B cell (primary cell): ENCODE results near the gene MBOAT7.

Source experiments
- CTCF ChIP-seq: fragments of 200-600 bp; IDR thresholded peaks from one replicate; pipeline ENCODE4 v1.8.0; 2022; ENCODE audit warnings: antibody characterized with exemption, mild to moderate bottlenecking
- EZH2 ChIP-seq: IDR thresholded peaks from 2 replicates; pipeline ENCODE4 v1.6.1; 2012; ENCODE audit warnings: borderline replicate concordance, low read depth, mild to moderate bottlenecking, moderate library complexity, low read length; ENCODE audit not compliant: insufficient read depth, poor library complexity, severe bottlenecking

GRCh38 chr19:54209058-54209810 lies 19.9 kb upstream of the MBOAT7 start:
- TF ChIP-seq CTCF (no peak), EZH2 (no peak)
